NOMO-1 (cell line): ENCODE measurements around the gene OCA2.

Experiments used
- DNase-seq, 2 experiments: peaks; one replicate each; lab custom pipeline; 2025; ENCODE audit not compliant: unreplicated experiment in 2 of 2; lab: John Stamatoyannopoulos, UW

OCA2 gene

DNA sequence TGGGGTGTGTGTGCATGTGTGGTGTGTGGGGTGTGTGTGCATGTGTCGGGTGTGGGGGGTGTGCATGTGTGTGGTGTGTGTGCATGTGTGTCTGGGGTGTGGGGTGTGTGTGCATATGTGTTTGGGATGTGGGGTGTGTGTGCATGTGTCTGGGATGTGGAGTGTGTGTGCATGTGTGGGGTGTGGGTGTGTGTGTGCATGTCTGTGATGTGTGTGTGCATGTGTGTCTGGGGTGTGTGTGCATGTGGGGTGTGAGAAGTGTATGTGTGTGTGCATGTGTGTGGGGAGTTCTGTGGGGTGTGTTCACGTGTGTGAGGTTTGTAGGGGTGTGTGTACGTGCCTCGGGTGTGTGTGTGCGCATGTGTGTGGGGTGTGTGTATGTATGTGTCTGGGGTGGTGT is 6.7 kb upstream of the OCA2 start:
- DNase-seq: no peak

DNA sequence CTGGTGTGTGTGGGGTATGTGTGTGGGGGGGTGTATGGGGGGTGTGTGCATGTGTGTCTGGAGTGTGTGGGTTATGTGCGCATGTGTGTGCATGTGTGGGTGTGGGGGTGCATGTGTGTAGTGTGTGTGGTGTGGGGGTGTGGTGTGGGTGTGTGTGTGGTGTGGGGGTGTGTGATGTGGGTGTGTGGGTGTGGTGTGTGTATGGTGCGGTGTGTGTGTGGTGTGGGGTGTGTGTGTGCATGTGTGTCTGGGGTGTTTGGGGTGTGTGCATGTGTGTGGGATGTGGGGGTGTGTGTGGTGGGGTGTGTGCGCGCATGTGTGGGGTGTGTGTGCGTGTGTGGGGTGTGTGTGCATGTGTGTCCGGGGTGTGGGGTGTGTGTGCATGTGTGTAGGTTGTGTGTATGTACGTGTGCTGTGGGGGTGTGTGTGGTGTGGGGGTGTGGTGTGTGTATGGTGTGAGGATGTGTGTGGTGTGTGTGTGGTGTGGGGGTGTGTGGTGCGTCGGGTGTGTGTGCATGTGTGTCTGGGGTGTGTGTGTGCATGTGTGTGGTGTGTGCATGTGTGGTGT is 6.2 kb upstream of the OCA2 start:
- DNase-seq: no peak

DNA sequence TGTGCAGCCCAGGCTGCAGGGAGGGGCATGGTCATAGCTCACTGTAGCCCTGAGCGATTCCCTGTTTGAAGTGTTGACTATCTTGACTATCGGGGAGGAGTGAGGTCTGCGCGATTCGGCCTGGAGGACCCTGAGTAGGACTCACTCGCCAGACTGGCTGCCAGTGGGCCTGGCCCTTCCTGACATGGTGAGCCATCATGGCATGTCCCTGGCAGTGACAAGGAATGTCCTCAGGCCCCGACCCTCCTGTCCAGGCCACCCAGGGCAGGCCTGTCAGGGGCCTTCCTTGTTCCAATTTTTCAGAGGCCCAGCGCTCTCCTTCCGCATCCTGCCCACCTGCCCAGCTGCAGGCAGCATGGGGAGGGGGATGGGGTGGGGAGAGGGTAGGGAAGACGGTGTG is 5.2 kb upstream of the OCA2 start:
- no peak for DNase-seq

DNA sequence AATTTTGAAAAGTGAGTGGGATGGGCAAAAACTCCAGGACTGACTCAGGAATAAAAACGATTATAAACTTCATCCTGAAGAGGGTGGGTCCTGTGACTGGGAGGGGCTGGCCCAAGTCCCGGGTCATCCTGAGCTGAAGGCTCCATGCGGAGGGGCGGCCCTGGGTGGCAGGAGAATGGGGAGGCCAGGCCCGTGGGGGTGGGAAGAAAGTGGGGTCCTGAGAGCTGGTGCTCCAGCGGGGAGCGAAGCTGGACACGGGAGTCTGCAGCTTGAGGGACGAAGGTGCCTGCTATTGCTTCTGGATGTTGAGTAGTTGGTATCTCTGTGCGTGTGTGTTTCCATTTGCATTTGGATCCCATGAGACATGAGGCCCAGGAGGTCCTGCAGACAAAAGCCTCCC is 4.7 kb upstream of the OCA2 start:
- no peak for DNase-seq

DNA sequence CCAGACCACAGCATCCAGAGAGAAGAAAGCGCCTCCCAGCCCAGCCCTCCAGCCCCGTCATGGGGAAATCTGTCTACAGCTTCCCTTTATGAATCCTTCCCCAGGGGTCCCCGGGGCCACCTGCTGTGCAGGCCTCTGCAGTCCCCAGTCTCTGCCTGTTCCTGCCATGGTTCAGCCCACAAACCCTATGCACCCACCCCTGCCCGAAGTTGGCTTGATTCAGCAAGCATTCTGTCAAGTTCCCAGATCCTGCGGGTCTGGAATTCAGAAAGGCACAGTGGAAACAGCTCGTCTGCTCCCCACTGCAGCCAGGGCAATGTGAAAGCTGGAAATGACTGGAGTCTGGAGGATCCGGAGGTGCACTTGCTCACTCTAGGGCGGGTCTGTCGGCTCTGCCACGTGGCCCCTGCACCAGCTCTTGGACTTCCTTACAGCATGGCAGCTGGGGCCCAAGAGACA is 2.9 kb upstream of the OCA2 start:
- no peak for DNase-seq

DNA sequence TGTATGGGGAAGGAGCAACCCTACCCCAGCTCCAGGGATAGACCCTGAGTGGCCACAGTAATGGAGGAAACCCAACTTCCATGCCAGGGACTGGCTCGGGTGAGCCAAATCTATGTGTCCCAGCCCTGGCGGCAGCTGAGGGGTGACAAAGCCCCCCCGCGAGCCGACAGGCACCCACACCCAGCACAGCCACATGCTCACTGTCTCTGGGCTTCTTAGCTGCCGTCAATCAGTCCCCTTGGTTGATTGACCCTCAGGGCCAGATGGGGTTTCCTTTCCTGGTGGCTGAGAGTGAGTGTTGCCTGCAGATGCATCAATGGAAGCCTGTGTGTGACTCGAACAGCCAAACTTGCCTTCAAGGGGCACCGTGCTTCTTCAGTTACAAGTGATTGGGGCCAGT is 2.1 kb upstream of the OCA2 start:
- DNase-seq: no peak

DNA sequence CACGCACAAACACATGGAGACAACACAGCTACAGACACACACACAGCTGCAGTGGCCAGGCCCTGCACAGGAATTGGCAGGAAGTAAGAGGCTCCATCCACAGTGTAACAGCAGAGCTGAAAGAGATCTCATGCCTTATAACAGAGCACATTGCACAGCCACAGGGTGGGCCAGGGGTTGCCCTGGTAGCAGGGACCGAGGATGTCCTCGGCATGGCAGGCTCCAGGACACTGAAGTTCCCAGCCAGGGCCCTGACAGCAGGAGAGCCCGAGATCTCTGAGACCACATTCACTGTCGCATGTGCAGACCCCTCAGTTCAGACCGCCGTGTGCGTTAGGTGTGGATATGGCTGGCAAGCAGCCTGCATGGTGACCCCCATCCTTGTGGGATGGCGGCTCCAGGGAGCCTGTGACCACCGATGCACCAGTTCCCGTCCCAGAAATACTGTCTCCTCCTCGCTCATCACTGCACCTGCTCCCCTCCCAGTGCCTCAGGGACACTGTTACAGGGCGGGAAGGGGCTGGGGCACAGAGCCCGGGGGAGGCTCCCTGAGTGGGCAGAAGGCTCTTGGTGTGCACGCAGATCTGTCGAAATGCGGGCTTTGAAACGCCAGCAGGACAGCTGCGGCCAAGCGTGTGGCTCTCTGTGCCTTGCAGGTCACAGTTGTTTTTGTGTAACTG is 1.5 kb upstream of the OCA2 start:
- DNase-seq: no peak

DNA sequence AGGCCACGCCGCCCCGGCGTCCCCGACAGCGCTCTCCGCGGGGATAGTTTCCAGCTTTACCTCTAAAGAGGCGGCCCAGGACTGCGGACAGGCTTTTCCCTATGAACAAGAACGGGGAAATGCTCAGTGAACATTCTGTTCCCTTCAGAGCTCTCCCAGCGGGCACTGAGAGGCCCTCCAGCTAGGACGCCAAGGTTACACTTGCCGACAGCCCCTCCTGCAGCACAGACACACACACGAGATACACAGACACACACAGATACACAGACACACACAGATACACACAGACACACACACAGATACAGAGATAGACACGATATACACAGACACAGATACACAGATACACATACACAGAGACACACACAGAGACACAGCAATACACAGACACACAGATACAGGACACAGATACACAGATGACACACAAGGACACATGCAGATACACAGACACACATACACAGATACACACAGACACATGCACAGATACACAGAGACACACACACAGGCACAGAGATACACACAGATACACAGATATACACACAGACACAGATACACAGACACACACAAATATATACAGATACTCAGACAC is 533 bp upstream of the OCA2 start:
- DNase-seq: no peak

DNA sequence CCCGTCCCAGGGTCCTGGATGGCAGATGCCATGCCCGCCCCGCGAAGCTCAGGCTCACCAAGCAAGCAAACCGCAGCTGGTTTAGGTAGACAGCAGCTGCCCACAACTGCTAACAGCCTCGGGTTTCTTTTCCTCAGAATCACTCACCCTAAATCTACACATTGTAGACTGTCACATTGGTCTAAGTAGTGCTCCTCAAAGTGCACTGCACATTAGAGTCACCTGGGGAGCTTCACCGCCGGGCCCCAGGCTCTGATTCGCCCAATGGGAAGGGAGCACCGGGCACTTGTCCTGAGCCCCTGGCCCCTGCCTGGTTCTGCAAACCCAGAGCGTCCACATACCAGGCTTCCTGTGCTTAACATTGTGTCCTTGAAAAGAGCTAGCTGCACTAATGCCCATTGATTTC is 752 bp downstream of the OCA2 start:
- no peak for DNase-seq

DNA sequence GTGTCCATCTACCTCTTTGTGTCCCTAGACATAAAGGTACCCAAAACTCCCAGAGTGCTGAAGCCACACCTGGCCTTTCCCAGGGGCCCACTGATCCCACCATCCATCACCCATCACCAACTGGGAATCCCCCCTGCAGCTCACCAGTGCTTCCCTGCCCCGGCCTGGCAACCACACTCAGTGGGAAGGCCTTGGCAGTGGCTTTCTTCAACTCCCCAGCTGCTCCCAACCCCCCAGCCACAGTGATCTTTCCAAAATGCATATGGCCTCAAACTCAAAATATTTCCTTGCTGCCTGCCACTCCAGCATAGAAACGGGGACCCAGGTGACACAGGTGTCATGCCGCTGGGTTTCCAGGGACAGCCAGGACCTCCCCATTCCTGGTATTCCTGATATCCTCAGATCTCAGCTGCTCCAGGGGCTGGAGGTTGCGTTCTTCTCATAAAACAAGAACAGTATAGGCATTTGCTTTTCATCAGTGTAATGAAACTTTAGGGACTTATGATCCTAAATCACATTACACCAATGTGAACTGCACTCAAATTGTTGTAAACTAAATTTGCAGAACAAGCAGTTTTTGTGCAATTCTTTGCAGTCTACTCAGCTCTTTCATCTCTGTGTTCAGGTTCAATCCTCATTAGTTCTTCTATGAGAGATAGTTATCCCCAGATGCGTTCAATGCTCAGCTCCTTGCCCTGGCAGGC is 1.3 kb downstream of the OCA2 start:
- peak in 1 of 2 experiments; percentile 2 for DNase-seq

DNA sequence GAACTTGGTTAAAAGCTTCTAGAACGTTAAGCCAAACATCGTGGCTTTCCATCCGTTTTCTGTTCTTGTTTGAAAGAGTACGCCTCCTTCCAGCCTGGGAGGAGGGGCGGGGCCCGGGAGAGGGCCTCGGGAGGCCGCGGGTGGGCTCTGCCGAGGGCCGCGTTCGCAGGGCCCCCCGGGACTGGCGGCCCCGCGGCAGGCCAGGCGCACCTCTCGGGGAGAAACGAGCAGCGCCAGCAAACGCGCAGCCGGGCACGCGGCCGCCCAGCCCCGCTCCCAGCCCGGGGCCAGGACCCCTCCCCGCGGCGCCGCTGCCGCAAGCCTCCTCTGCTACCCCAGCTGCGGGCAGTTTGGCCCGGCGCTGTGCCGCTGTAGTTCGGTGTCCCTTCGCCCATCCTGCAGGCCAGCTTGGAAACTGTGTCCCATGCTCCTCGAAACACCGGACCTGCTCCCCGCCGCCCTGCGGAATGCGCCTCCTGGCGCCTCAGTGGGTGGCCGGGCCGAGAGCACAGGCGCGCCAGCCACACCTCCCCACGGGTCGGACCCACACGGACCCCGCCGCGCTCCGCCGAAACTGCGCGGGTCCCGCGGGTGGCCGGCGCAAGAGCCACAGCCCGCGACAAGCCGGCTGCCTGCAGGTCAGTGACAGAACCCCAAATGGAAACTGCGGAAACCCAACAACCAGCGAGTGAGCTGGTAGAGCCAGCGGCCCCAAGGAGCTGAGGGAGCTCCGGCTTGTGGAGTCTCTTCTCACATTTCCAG is 2.3 kb downstream of the OCA2 start:
- DNase-seq: no peak

DNA sequence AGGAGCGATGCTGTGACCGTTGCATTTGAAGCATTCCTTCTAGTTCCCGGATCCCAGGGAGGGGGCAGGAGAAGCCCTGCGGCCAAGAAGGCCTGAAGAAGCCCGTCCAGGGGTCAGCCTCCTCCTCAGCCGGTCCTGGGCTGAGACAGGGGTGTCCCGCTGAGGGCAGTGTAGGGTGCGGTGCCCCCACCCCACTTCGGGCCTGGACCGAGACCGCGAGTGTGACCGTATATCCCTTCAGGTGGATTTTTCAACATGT is 2.8 kb downstream of the OCA2 start:
- no peak for DNase-seq

DNA sequence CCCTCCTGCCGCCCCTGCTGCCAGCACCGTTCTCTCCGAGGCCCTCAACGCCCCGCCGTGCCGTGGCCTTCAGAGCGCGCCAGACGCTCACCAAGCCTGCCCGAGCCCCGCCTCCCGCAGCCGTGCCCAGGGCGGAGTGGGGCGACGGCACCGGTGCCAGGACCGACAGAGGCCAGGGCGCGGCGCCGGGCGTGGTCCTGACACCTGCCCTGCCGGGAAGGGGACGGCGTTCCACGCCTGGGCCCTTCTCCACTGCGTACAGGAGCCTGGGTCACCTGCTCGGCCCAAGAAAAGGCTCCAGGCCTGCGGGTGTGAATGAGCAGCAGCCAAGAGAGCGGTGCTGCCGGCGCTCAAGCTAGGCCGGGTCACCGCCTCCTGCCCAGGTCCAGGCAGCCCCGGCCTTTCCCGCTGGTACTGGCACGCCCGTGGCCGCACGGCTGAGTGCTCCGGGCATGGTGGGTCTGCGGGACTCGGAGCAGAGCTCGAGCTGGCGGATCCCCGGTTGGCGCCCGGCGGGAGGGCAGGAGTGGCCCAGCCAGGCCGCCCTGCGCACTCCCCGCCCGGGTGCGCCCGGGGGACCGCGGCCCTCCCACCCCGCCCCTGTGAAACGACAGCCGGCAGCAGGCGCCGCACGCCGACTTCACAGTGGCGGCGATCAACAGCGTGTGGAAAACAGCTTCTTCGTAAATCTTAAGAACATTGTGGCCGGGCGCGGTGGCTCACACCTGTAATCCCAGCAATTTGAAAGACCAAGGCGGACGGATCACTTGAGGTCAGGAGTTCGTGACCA is 4.2 kb downstream of the OCA2 start:
- no peak for DNase-seq

DNA sequence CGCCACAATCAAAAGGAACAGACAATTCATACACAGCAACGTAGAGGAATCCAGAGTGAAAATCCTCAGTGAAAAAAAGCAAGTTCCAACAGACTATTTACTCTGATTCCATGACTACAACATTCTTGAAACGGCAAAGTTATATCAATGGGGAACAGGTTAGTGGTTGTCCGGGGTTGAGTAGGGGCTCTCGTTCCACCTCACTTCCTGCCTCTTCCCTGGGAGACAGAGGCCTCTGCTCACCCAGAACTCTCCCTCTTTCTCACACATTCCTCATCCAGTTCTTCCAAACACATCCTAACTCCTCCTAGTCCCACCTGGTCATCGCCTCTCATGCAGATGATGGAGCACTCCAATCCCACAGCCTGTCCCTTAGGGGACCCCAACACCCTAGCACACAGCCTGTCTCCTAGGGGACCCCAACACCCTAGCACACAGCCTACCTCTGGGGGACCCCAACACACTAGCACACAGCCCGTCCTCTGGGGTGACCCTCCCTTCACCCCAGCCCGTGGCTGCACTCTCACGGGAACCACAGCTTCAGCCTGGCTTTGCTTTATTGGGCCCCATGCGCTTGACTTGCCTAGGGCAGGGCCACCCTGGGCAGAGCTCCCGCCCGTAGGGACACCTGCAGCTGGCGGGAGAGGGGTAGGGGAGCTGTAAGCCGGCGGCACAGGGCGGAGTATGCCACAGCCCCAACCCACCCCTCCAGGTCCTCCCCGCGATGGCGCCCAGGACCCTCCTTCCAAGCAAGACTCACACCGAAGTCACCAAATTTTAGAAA is 5.2 kb downstream of the OCA2 start:
- no peak for DNase-seq

DNA sequence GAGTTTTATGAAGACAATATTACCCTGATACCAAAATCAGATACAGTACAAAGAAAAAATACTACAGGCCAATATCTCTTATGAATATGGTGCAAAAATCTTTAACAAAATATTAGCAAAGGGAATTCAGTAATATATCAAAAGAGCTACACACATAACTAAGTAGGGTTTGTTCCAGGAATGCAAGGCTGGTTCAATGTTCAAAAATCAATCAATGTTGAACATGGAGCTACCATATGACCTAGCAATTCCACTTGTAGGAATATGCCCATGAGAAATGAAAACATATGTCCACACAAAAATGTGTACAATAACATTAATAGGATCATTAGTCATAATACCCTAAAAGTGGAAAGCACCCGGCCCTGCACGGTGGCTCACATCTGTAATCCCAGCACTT is 7.8 kb downstream of the OCA2 start:
- DNase-seq: no peak

DNA sequence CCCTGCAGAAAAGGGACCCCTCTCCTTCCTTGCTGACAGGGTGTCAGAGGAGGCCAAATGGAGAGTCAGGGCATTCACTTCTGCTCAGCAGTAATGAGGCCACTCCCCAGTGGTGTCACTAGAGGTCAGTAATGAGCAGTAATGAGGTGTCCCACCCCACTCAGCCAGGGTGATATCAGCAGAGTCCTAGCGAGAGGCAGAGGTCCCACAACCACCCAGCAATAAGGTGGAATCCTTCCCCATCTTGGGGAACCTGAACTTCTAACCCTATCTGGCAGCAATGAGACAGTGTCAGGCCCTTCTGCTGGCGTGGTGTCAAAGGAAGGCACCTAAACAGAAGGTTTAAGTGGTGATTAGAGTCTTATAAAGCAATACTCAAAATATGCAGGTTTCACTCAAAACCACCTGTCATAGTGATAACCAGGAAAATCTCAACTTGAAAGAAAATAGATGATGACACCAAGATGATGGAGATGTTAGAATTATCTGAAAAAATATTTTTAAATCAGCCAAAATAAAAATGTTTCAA is 12.9 kb downstream of the OCA2 start:
- DNase-seq: peak; percentile 22 to 40

DNA sequence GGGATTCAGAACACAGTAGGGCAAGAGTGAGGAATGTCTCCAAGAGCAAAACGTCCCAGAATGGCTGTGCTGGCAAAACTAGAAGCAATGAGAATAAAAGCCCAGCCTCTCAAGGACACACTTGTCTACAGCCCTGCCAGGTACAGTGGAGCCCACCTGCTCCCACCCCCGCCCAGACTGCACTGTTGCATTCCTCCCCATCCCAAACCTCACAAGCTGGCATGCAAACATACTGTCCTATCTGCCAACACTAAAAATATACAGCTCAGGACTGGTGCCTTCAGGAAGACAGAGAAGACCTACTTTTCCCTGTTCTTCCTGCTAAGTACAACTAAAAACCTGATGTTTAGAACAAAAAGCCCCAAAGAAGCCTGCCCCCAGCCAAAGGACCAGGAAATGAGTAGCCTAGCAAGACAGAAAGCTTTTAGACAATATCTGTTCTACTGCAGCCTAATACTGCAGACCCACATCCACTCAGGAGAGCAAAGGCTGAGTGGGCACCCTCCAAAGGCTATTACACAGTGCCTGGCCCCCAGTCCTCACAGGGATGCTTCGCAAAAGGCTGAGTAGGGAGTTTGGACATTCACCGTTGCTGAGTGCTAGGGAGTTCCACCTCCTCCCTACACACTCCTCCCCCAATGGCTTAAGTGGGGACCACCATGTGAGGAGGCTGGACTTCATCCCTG is 13.5 kb downstream of the OCA2 start:
- DNase-seq: no peak

DNA sequence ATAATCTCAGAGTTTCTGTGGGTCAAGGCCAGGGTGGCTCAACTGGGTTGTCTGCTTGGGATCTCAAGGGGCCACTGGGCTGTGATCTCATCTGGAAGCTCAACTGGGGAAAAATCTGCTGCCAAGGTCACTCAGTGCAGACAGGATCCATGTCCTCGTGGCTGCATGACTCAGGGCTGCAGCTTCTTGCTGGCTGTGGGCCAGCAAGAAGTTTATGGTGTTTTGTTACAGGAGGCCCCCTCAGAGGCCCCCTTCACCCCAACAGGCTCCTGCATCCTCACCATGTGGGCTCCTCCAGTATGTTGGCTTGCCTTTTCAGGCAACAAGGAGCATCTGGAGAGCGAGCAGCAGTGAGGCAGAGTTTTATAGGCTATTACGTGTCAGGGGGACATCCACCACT is 14.6 kb downstream of the OCA2 start:
- DNase-seq: no peak
